K562 (cell line): ENCODE data around the gene UNC80. TPM values are rescaled to one million over a fixed set of nuclear protein-coding genes. Genes with fewer than 3 reads are reported as not detected.

Source experiments
- C11orf30 ChIP-seq: fragments of 450-650 bp; IDR thresholded peaks from 2 replicates; pipeline ENCODE4 v1.6.1; 2016; ENCODE audit warnings: low read depth, mild to moderate bottlenecking
- GABPB1 ChIP-seq: sonication (generic); formaldehyde crosslinking; IDR thresholded peaks from 2 replicates; pipeline ENCODE4 v1.8.0; 2022; ENCODE audit warnings: mild to moderate bottlenecking, missing genetic modification reagents
- HDAC2 ChIP-seq: fragments of 450-650 bp; IDR thresholded peaks from 2 replicates; pipeline ENCODE4 v1.6.1; 2016; ENCODE audit warnings: mild to moderate bottlenecking
- MAZ ChIP-seq, 2 experiments: fragments of 450-650 bp in 1 of 2; sonication (generic) in 1 of 2; formaldehyde crosslinking; IDR thresholded peaks in 1 of 2; conservative IDR thresholded peaks in 1 of 2; 2 replicates each; pipeline versions ENCODE4 v1.4.0 to v1.5.0; 2020; ENCODE audit warnings: mild to moderate bottlenecking in 1 of 2, missing genetic modification reagents in 1 of 2
- POLR3A ChIP-seq: IDR thresholded peaks from 2 replicates; pipeline ENCODE4 v1.6.1; 2011; ENCODE audit warnings: borderline replicate concordance, mild to moderate bottlenecking, moderate library complexity; ENCODE audit not compliant: insufficient read length, insufficient read depth; ENCODE audit errors: extremely low read depth
- TAF9B ChIP-seq: fragments of 450-650 bp; IDR thresholded peaks from 2 replicates; pipeline ENCODE4 v1.6.1; 2018; ENCODE audit warnings: mild to moderate bottlenecking; ENCODE audit not compliant: partially characterized antibody
- ZNF239 ChIP-seq: fragments of 250-450 bp; sonication (Bioruptor Pico); IDR thresholded peaks from 2 replicates; pipeline ENCODE4 v1.4.0; 2020; ENCODE audit warnings: mild to moderate bottlenecking
- ZNF436 ChIP-seq: fragments of 250-450, 450-650 bp; sonication (Bioruptor Pico); formaldehyde crosslinking; IDR thresholded peaks from 2 replicates; pipeline ENCODE4 v1.7.0; 2020; ENCODE audit warnings: mild to moderate bottlenecking
- ZNF696 ChIP-seq: fragments of 250-450 bp; sonication (Bioruptor Pico); conservative IDR thresholded peaks from 2 replicates; pipeline ENCODE4 v1.4.0; 2020; ENCODE audit warnings: mild to moderate bottlenecking, moderate library complexity
- polyA plus RNA-seq, 8 experiments: library from polyadenylated mRNA; depleted of rRNA in 4 of 8; stranded (reverse) in 5 of 8; unstranded in 3 of 8; fragments of >200 nt; fragmentation: Nextera tagmentation in 2 of 8; fragmentation: Illumina TruSeq in 1 of 8; extraction: Ambion mirVana in 2 of 8; extraction: Trizol in 1 of 8; gene quantifications; 2 replicates each; pipeline versions ENCODE4 v1.2.1 to v1.2.3, GENCODE V29; 2011 to 2014; ENCODE audit warnings: inconsistent platforms in 1 of 8, missing spikeins in 1 of 8
- total RNA-seq, 7 experiments: library from RNA; depleted of rRNA in 6 of 7; stranded (reverse); fragments of >200 nt in 6 of 7; fragmentation: Illumina TruSeq in 2 of 7; extraction: Trizol in 2 of 7; gene quantifications; 2 replicates each; pipeline versions ENCODE4 v1.2.1 to v1.2.3, GENCODE V29; 2011 to 2021; ENCODE audit warnings: low replicate concordance in 1 of 7
- TF ChIP-seq, protein P1 (sequence below), 2 experiments: IDR thresholded peaks in 1 of 2; conservative IDR thresholded peaks in 1 of 2; 2 replicates each; pipeline ENCODE4 v1.6.1; 2016; ENCODE audit warnings: low read depth in 2 of 2, mild to moderate bottlenecking in 1 of 2, missing compliant biosample characterization in 1 of 2, missing genetic modification characterization in 1 of 2, moderate library complexity in 1 of 2
- TF ChIP-seq, protein P2 (sequence below), 2 experiments: fragments of 450-650 bp; IDR thresholded peaks; 2 replicates each; pipeline ENCODE4 v1.6.1; 2018; ENCODE audit warnings: mild to moderate bottlenecking in 2 of 2, low read depth in 1 of 2; ENCODE audit not compliant: partially characterized antibody in 2 of 2
- TF ChIP-seq, protein P3 (sequence below): sonication (generic); formaldehyde crosslinking; IDR thresholded peaks from 2 replicates; pipeline ENCODE4 v1.8.0; 2023; ENCODE audit warnings: missing genetic modification reagents, mild to moderate bottlenecking, borderline replicate concordance

UNC80 gene
- total and polyA plus RNA-seq, 9 of the 15 experiments (the other 6 are each of a cell fraction or from before 2014, with no cell fraction given) = under 0.01 to 0.04 (median 0.01) TPM; not detected in 5

DNA sequence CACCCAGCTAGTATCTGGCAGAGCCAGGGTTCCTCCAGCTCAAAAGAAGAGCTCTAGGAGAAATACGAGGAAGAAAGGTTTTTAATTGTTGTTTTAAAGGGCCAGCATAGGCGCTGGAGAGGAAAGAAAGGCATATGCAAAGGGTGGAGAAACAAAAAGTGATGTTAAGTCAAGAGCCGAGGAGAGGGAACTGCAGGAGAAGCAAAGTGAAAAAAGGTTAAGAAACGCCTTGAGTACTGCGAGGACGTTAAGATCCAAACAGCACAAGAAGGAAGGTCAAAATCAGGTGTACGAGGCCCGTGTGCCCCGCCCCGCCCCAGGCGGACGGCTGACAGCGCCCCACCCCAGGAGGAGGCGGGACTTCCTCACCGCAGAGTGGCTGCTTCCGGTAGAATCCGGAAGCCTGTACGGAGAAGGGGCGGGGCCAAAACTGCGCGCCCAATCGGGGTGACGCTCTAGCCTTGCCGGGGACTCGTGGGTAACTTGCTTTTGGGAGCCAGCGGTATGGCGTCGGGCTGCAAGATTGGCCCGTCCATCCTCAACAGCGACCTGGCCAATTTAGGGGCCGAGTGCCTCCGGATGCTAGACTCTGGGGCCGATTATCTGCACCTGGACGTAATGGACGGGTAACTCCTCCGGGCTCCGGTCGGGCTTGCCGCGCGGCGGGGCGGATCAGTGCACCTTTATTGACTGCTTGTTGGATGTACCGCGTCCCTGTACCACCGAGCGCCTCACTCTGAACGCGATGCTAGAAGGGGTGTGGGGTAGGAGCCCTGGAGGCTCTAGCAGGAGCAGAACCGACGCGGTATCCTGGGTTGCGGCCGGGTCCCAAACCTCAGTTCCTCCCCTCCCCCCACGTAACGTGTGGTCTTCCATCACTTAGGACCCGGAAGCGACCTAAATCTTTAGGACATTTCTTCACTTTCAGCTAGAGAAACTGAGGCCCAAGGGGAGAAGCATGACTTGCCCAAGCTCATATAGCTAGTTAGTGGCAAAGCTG, 230.8 kb downstream of the UNC80 start, which contains the start of gene RPE (continued):
- TF ChIP-seq MAZ (CRISPR knock-in tag; conservative IDR thresholded peaks at IDR 0.05 in 1 of 2, IDR thresholded peaks at IDR 0.05 in 1 of 2) (peak; percentile 58 to 76; a peak in 2 of 4 replicates), GABPB1 (CRISPR knock-in tag) (peak; percentile 90), POLR3A (no peak), ZNF696 (CRISPR knock-in tag) (no peak), C11orf30 (peak; percentile 62), ZNF436 (CRISPR knock-in tag) (no peak), ZNF239 (CRISPR knock-in tag) (no peak), TAF9B (peak; percentile 50), HDAC2 (no peak)
- TF ChIP-seq, protein P1, sequence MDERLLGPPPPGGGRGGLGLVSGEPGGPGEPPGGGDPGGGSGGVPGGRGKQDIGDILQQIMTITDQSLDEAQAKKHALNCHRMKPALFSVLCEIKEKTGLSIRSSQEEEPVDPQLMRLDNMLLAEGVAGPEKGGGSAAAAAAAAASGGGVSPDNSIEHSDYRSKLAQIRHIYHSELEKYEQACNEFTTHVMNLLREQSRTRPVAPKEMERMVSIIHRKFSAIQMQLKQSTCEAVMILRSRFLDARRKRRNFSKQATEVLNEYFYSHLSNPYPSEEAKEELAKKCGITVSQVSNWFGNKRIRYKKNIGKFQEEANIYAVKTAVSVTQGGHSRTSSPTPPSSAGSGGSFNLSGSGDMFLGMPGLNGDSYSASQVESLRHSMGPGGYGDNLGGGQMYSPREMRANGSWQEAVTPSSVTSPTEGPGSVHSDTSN (CRISPR knock-in tag; IDR thresholded peaks at IDR 0.05; ENCODE audit: low read depth) = no peak
- TF ChIP-seq, protein P1 (tag; conservative IDR thresholded peaks at IDR 0.05; ENCODE audit: low read depth) = no peak
- TF ChIP-seq, protein P2, sequence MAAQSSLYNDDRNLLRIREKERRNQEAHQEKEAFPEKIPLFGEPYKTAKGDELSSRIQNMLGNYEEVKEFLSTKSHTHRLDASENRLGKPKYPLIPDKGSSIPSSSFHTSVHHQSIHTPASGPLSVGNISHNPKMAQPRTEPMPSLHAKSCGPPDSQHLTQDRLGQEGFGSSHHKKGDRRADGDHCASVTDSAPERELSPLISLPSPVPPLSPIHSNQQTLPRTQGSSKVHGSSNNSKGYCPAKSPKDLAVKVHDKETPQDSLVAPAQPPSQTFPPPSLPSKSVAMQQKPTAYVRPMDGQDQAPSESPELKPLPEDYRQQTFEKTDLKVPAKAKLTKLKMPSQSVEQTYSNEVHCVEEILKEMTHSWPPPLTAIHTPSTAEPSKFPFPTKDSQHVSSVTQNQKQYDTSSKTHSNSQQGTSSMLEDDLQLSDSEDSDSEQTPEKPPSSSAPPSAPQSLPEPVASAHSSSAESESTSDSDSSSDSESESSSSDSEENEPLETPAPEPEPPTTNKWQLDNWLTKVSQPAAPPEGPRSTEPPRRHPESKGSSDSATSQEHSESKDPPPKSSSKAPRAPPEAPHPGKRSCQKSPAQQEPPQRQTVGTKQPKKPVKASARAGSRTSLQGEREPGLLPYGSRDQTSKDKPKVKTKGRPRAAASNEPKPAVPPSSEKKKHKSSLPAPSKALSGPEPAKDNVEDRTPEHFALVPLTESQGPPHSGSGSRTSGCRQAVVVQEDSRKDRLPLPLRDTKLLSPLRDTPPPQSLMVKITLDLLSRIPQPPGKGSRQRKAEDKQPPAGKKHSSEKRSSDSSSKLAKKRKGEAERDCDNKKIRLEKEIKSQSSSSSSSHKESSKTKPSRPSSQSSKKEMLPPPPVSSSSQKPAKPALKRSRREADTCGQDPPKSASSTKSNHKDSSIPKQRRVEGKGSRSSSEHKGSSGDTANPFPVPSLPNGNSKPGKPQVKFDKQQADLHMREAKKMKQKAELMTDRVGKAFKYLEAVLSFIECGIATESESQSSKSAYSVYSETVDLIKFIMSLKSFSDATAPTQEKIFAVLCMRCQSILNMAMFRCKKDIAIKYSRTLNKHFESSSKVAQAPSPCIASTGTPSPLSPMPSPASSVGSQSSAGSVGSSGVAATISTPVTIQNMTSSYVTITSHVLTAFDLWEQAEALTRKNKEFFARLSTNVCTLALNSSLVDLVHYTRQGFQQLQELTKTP (IDR thresholded peaks at IDR 0.05; ENCODE audit: low read depth in 1 of 2, partially characterized antibody in 2 of 2) = no peak
- TF ChIP-seq, protein P3, sequence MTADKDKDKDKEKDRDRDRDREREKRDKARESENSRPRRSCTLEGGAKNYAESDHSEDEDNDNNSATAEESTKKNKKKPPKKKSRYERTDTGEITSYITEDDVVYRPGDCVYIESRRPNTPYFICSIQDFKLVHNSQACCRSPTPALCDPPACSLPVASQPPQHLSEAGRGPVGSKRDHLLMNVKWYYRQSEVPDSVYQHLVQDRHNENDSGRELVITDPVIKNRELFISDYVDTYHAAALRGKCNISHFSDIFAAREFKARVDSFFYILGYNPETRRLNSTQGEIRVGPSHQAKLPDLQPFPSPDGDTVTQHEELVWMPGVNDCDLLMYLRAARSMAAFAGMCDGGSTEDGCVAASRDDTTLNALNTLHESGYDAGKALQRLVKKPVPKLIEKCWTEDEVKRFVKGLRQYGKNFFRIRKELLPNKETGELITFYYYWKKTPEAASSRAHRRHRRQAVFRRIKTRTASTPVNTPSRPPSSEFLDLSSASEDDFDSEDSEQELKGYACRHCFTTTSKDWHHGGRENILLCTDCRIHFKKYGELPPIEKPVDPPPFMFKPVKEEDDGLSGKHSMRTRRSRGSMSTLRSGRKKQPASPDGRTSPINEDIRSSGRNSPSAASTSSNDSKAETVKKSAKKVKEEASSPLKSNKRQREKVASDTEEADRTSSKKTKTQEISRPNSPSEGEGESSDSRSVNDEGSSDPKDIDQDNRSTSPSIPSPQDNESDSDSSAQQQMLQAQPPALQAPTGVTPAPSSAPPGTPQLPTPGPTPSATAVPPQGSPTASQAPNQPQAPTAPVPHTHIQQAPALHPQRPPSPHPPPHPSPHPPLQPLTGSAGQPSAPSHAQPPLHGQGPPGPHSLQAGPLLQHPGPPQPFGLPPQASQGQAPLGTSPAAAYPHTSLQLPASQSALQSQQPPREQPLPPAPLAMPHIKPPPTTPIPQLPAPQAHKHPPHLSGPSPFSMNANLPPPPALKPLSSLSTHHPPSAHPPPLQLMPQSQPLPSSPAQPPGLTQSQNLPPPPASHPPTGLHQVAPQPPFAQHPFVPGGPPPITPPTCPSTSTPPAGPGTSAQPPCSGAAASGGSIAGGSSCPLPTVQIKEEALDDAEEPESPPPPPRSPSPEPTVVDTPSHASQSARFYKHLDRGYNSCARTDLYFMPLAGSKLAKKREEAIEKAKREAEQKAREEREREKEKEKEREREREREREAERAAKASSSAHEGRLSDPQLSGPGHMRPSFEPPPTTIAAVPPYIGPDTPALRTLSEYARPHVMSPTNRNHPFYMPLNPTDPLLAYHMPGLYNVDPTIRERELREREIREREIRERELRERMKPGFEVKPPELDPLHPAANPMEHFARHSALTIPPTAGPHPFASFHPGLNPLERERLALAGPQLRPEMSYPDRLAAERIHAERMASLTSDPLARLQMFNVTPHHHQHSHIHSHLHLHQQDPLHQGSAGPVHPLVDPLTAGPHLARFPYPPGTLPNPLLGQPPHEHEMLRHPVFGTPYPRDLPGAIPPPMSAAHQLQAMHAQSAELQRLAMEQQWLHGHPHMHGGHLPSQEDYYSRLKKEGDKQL (CRISPR knock-in tag) = no peak
